Uterus (tissue), 4 donors: ENCODE measurements around the gene RNF166. TPM values are rescaled to one million over a fixed set of nuclear protein-coding genes. Genes with fewer than 3 reads are reported as not detected.

Experiments
- DNase-seq, 2 donors: peaks; one replicate each; pipeline ENCODE4 v3.0.0-alpha.2; 2019 to 2020
- H3K27ac ChIP-seq, 2 donors: fragments of 200-600 bp; sonication (generic); 1 replicate in 1 of 2; 2 replicates in 1 of 2; pipeline ENCODE4 v1.5.1; 2016 to 2018
- H3K27me3 ChIP-seq, 2 donors: fragments of 200-600 bp; sonication (generic); one replicate each; pipeline ENCODE4 v1.5.1; 2018 to 2019; ENCODE audit warnings: control low read depth in 1 of 2
- H3K36me3 ChIP-seq, 2 donors: fragments of 200-600 bp; sonication (generic); one replicate each; pipeline ENCODE4 v1.5.1; 2019; ENCODE audit warnings: control low read depth in 1 of 2
- H3K4me1 ChIP-seq, 2 donors: fragments of 200-600 bp; sonication (generic); one replicate each; pipeline ENCODE4 v1.5.1; 2018 to 2019; ENCODE audit warnings: control low read depth in 1 of 2
- H3K4me3 ChIP-seq, 2 donors: fragments of 200-600 bp; sonication (generic); 1 replicate in 1 of 2; 2 replicates in 1 of 2; pipeline ENCODE4 v1.5.1; 2018 to 2019; ENCODE audit warnings: mild to moderate bottlenecking in 1 of 2
- H3K9me3 ChIP-seq, 2 donors: fragments of 200-600 bp; sonication (generic); one replicate each; pipeline ENCODE4 v1.5.1; 2019; ENCODE audit warnings: control low read depth in 1 of 2
- CTCF ChIP-seq, 4 experiments: fragments of 200-600 bp in 2 of 4; fragments of 450-650 bp in 2 of 4; sonication (generic) in 2 of 4; IDR thresholded peaks; one replicate each; pipeline ENCODE4 v1.5.1; 2016 to 2019; ENCODE audit warnings: antibody characterized with exemption in 4 of 4, mild to moderate bottlenecking in 2 of 4, moderate library complexity in 1 of 4
- POLR2A ChIP-seq, 2 donors: fragments of 450-650 bp; IDR thresholded peaks; one replicate each; pipeline ENCODE4 v1.6.1; 2016; ENCODE audit warnings: antibody characterized with exemption in 2 of 2, mild to moderate bottlenecking in 1 of 2, moderate library complexity in 1 of 2
- intact Hi-C: fragments of 100-400 bp; cut with DNase I; formaldehyde crosslinking; loops from one replicate; pipeline ENCODE4 v1.15.1; 2023; ENCODE audit warnings: low total_unique reads
- total RNA-seq, 4 donors: library from RNA; depleted of rRNA in 3 of 4; stranded (reverse); fragments of >200 nt in 3 of 4; gene quantifications; one replicate each; pipeline versions ENCODE4 v1.1.0 to v1.2.4, GENCODE V29; 2014 to 2023
- donor health status: DM: yes; HTN: yes; CAD: no.

RNF166 gene
- total RNA-seq, 4 donors from 2014 or later = 14.2 to 33.2 (median 20.0) TPM

- no peak for TF ChIP-seq POLR2A (IDR thresholded peaks at IDR 0.05)
- no peak for TF ChIP-seq CTCF (IDR thresholded peaks at IDR 0.05)
- DNase-seq = no peak
- H3K27ac ChIP-seq = no peak overlapping the region
- H3K4me1 ChIP-seq = peaks cover 0 to 3% of the 10 kb centered on the region in 2 donors
- intact Hi-C loops = no loop called here
- H3K36me3 ChIP-seq = no peaks in the 10 kb centered on the region
- no peaks in the 10 kb centered on the region for H3K27me3 ChIP-seq
- no peaks in the 10 kb centered on the region for H3K9me3 ChIP-seq
- H3K4me3 ChIP-seq = no peak overlapping the region
Observed at GRCh38 chr16:88735616-88736015, 29.4 kb upstream of the RNF166 start.

- Histone ChIP-seq H3K4me1 (peaks cover 0 to 3% of the 10 kb centered on the region in 2 donors), H3K36me3 (no peaks in the 10 kb centered on the region), H3K9me3 (no peaks in the 10 kb centered on the region), H3K4me3 (no peak overlapping the region), H3K27me3 (no peaks in the 10 kb centered on the region), H3K27ac (no peak overlapping the region)
- TF ChIP-seq CTCF (IDR thresholded peaks at IDR 0.05) (no peak), POLR2A (IDR thresholded peaks at IDR 0.05) (no peak)
- intact Hi-C loops = no loop called here
- no peak for DNase-seq
Observed at GRCh38 chr16:88735121-88735520, 28.9 kb upstream of the RNF166 start.

GRCh38 chr16:88734361-88734728, 28.1 kb upstream of the RNF166 start:
- no peaks in the 10 kb centered on the region for H3K36me3 ChIP-seq
- H3K9me3 ChIP-seq = no peaks in the 10 kb centered on the region
- H3K4me1 ChIP-seq = peaks cover 0 to 3% of the 10 kb centered on the region in 2 donors
- DNase-seq = no peak
- TF ChIP-seq POLR2A (IDR thresholded peaks at IDR 0.05) (no peak), CTCF (IDR thresholded peaks at IDR 0.05) (no peak)
- H3K27me3 ChIP-seq = no peaks in the 10 kb centered on the region
- intact Hi-C loops = no loop called here
- no peak overlapping the region for H3K27ac ChIP-seq
- no peak overlapping the region for H3K4me3 ChIP-seq

GRCh38 chr16:88733630-88734360, 27.6 kb upstream of the RNF166 start:
- no peak overlapping the region for H3K27ac ChIP-seq
- no peak overlapping the region for H3K4me3 ChIP-seq
- H3K9me3 ChIP-seq = no peaks in the 10 kb centered on the region
- peaks cover 0 to 3% of the 10 kb centered on the region in 2 donors for H3K4me1 ChIP-seq
- DNase-seq = no peak
- intact Hi-C loops = no loop called here
- no peaks in the 10 kb centered on the region for H3K36me3 ChIP-seq
- no peaks in the 10 kb centered on the region for H3K27me3 ChIP-seq
- TF ChIP-seq CTCF (IDR thresholded peaks at IDR 0.05) (no peak), POLR2A (IDR thresholded peaks at IDR 0.05) (no peak)

GRCh38 chr16:88732961-88733294, 26.7 kb upstream of the RNF166 start:
- Histone ChIP-seq H3K36me3 (no peaks in the 10 kb centered on the region), H3K4me1 (peaks cover 0 to 3% of the 10 kb centered on the region in 2 donors), H3K9me3 (no peaks in the 10 kb centered on the region), H3K4me3 (no peak overlapping the region), H3K27ac (no peak overlapping the region), H3K27me3 (no peaks in the 10 kb centered on the region)
- no peak for TF ChIP-seq CTCF (IDR thresholded peaks at IDR 0.05)
- no peak for TF ChIP-seq POLR2A (IDR thresholded peaks at IDR 0.05)
- intact Hi-C loops = no loop called here
- DNase-seq = no peak
